WTC11 (cell line): ENCODE data around the gene PCSK9. TPM values are rescaled to one million over a fixed set of nuclear protein-coding genes. Genes with fewer than 3 reads are reported as not detected.

ENCODE experiments used
- ATAC-seq: fragments of 200-7000 bp; cut with Tn5 transposase; 2 replicates; pipeline ENCODE4 v1.10.0; 2021; ENCODE audit warnings: mild to moderate bottlenecking, moderate library complexity
- CTCF ChIA-PET: fragments of 300-600 bp; sonication (Branson Sonifier 250); formaldehyde crosslinking; loops from one replicate; lab custom pipeline; 2021; ENCODE audit warnings: antibody characterized with exemption; lab: Charles Lee
- POLR2A ChIA-PET: fragments of 350-600 bp; sonication (Branson Sonifier 250); formaldehyde crosslinking; loops from one replicate; lab custom pipeline; 2021; ENCODE audit warnings: antibody characterized with exemption; lab: Charles Lee
- DNase-seq: peaks from one replicate; pipeline ENCODE4 v3.0.0; 2021; ENCODE audit warnings: low spot score
- H3K27ac Mint-ChIP-seq: 2 replicates; pipeline ENCODE4 v1.8.0; 2021; ENCODE audit warnings: mixed read lengths
- H3K27me3 Mint-ChIP-seq: 2 replicates; pipeline ENCODE4 v1.8.0; 2021; ENCODE audit warnings: low read depth, mild to moderate bottlenecking, moderate library complexity, mixed read lengths
- H3K36me3 Mint-ChIP-seq: 2 replicates; pipeline ENCODE4 v1.8.0; 2021; ENCODE audit warnings: mixed read lengths
- H3K4me1 Mint-ChIP-seq: 2 replicates; pipeline ENCODE4 v1.8.0; 2022; ENCODE audit warnings: mixed read lengths
- H3K4me3 Mint-ChIP-seq: 2 replicates; pipeline ENCODE4 v1.8.0; 2021; ENCODE audit warnings: mild to moderate bottlenecking, moderate library complexity, mixed read lengths
- H3K9me3 Mint-ChIP-seq: 2 replicates; pipeline ENCODE4 v1.8.0; 2021; ENCODE audit warnings: mixed read lengths
- AFF4 ChIP-seq: sonication (generic); formaldehyde crosslinking; IDR thresholded peaks from 2 replicates; pipeline ENCODE4 v1.8.1; 2023; ENCODE audit warnings: mild to moderate bottlenecking, missing genetic modification reagents, borderline replicate concordance
- CREB1 ChIP-seq: sonication (generic); formaldehyde crosslinking; IDR thresholded peaks from 2 replicates; pipeline ENCODE4 v1.8.0; 2023; ENCODE audit warnings: mild to moderate bottlenecking, missing genetic modification reagents
- GABPB1 ChIP-seq: sonication (generic); formaldehyde crosslinking; IDR thresholded peaks from 2 replicates; pipeline ENCODE4 v1.8.1; 2023; ENCODE audit warnings: mild to moderate bottlenecking, missing genetic modification reagents
- GTF2I ChIP-seq: fragments of 250-450 bp; sonication (Bioruptor Pico); conservative IDR thresholded peaks from 2 replicates; pipeline ENCODE4 v1.4.0; 2021; ENCODE audit warnings: mild to moderate bottlenecking
- IRF1 ChIP-seq: sonication (generic); formaldehyde crosslinking; IDR thresholded peaks from 2 replicates; pipeline ENCODE4 v1.8.0; 2023; ENCODE audit warnings: missing genetic modification reagents
- KAT7 ChIP-seq: sonication (generic); formaldehyde crosslinking; IDR thresholded peaks from 2 replicates; pipeline ENCODE4 v1.8.1; 2023; ENCODE audit warnings: missing genetic modification reagents, mild to moderate bottlenecking, borderline replicate concordance
- MLX ChIP-seq: sonication (generic); formaldehyde crosslinking; IDR thresholded peaks from 2 replicates; pipeline ENCODE4 v1.8.1; 2023; ENCODE audit warnings: mild to moderate bottlenecking, missing genetic modification reagents, moderate library complexity
- MXD4 ChIP-seq: fragments of 250-450 bp; sonication (Bioruptor Pico); IDR thresholded peaks from 2 replicates; pipeline ENCODE4 v1.8.0; 2021; ENCODE audit warnings: mild to moderate bottlenecking, moderate library complexity, borderline replicate concordance
- NFATC4 ChIP-seq: fragments of 250-450 bp; sonication (Bioruptor Pico); IDR thresholded peaks from 2 replicates; pipeline ENCODE4 v1.9.0; 2021; ENCODE audit warnings: mild to moderate bottlenecking
- NFE2L1 ChIP-seq: sonication (generic); formaldehyde crosslinking; IDR thresholded peaks from 2 replicates; pipeline ENCODE4 v1.8.1; 2023; ENCODE audit warnings: missing genetic modification reagents
- NR2C2 ChIP-seq: sonication (generic); formaldehyde crosslinking; IDR thresholded peaks from 2 replicates; pipeline ENCODE4 v1.8.0; 2022; ENCODE audit warnings: mild to moderate bottlenecking, missing genetic modification reagents
- OVOL2 ChIP-seq: fragments of 250-450 bp; sonication (Bioruptor Pico); IDR thresholded peaks from 2 replicates; pipeline ENCODE4 v1.9.0; 2021; ENCODE audit warnings: mild to moderate bottlenecking, borderline replicate concordance
- PRRX2 ChIP-seq: fragments of 250-450 bp; sonication (Bioruptor Pico); IDR thresholded peaks from 2 replicates; pipeline ENCODE4 v1.8.0; 2021; ENCODE audit warnings: mild to moderate bottlenecking
- RELA ChIP-seq: sonication (generic); formaldehyde crosslinking; IDR thresholded peaks from 2 replicates; pipeline ENCODE4 v1.8.1; 2022; ENCODE audit warnings: missing genetic modification reagents, mild to moderate bottlenecking, borderline replicate concordance
- RORB ChIP-seq: fragments of 250-450 bp; sonication (Bioruptor Pico); IDR thresholded peaks from 2 replicates; pipeline ENCODE4 v1.9.0; 2021; ENCODE audit warnings: mild to moderate bottlenecking
- TEAD1 ChIP-seq: sonication (generic); formaldehyde crosslinking; IDR thresholded peaks from 2 replicates; pipeline ENCODE4 v1.8.0; 2022; ENCODE audit warnings: mild to moderate bottlenecking, missing genetic modification reagents
- TEAD4 ChIP-seq: sonication (generic); formaldehyde crosslinking; IDR thresholded peaks from 2 replicates; pipeline ENCODE4 v1.8.0; 2022; ENCODE audit warnings: mild to moderate bottlenecking, missing genetic modification reagents
- ZBTB21 ChIP-seq: sonication (generic); formaldehyde crosslinking; IDR thresholded peaks from 2 replicates; pipeline ENCODE4 v1.8.1; 2023; ENCODE audit warnings: mild to moderate bottlenecking, missing genetic modification reagents, borderline replicate concordance
- ZNF512 ChIP-seq: sonication (generic); formaldehyde crosslinking; IDR thresholded peaks from 2 replicates; pipeline ENCODE4 v1.8.1; 2022; ENCODE audit warnings: missing genetic modification reagents, borderline replicate concordance
- total RNA-seq: library from RNA; stranded (reverse); gene quantifications from 3 replicates; pipeline ENCODE4 v1.2.3, GENCODE V29; 2021
- TF ChIP-seq, protein P1 (sequence below): fragments of 250-450 bp; sonication (Bioruptor Pico); conservative IDR thresholded peaks from 2 replicates; pipeline ENCODE4 v1.9.0; 2021; ENCODE audit warnings: mild to moderate bottlenecking
- TF ChIP-seq, protein P2 (sequence below): sonication (generic); formaldehyde crosslinking; IDR thresholded peaks from 2 replicates; pipeline ENCODE4 v1.8.1; 2023; ENCODE audit warnings: mild to moderate bottlenecking, missing genetic modification reagents

PCSK9 gene
- total RNA-seq, 1 experiment from 2014 or later = 73.2 TPM

GRCh38 chr1:55055084-55055882 lies 15.9 kb downstream of the PCSK9 start (continued):
- TF ChIP-seq, protein P1, sequence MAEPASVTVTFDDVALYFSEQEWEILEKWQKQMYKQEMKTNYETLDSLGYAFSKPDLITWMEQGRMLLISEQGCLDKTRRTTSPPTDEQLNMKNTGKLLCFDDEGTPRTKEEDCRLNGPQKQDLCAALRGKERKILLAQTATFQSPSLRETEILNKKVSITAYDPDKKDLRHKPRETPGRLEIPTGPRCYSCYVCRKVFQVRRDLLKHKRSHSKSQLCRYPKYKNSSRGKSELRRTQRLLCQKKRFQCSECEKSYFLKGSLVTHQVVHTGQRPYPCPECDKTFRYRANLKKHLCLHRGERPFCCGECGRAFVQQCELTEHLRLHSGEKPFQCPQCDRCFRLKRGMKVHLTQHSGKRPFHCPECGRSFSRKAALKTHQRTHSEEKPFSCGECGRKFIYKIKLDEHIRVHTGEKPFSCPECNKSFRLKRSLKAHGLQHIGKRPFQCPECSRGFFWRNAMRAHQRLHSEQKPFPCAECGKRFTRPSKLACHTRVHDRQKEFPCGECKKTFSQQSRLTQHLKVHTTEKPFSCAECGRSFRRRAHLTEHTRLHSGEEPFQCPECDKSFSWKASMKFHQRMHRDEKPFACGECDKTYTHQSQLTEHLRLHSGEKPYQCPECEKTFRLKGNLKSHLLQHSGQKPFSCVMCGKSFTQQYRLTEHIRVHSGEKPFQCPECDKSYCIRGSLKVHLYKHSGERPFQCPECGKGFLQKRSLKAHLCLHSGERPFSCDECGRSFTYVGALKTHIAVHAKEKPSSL = no peak
- no peak for TF ChIP-seq TEAD1 (CRISPR knock-in tag)
- no peak for TF ChIP-seq NFATC4
- no peak for TF ChIP-seq OVOL2 (CRISPR knock-in tag)
- TF ChIP-seq IRF1 (CRISPR knock-in tag) = no peak

- Mint-ChIP-seq H3K9me3 (no peaks in the 10 kb centered on the region), H3K4me1 (no peaks in the 10 kb centered on the region), H3K4me3 (no peak overlapping the region), H3K36me3 (peaks cover 44% of the 10 kb centered on the region), H3K27ac (no peak overlapping the region), H3K27me3 (no peaks in the 10 kb centered on the region)
- TF ChIP-seq MXD4 (CRISPR knock-in tag) (no peak), NR2C2 (CRISPR knock-in tag) (no peak), NFE2L1 (no peak), RELA (no peak), AFF4 (no peak), KAT7 (no peak)
- ATAC-seq = no peak
- ChIA-PET CTCF (no interaction called here), POLR2A (no interaction called here)
- no peak for DNase-seq
Observed at GRCh38 chr1:55055951-55056631, 16.7 kb downstream of the PCSK9 start.

DNA sequence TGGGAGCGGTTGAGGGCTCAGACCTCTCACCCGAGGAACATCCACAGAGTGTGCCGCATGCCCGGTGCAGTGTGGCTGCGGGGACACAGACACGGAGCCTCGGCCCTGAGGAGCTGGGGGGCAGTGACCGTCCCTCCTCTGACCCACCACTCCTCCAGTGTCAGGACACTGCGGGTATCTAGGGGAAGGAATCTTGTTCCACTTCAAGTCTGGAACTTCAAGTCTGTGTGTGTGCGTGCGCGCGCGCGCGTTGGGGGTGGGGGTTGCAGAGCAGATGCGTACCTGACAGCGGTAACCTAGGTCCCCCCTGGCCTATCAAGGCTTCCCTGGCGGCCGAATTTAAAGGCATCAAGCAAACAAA lies 17.3 kb downstream of the PCSK9 start:
- no peak overlapping the region for H3K27ac Mint-ChIP-seq
- no peaks in the 10 kb centered on the region for H3K4me1 Mint-ChIP-seq
- H3K4me3 Mint-ChIP-seq = no peak overlapping the region
- peaks cover 40% of the 10 kb centered on the region for H3K36me3 Mint-ChIP-seq
- DNase-seq (no peak), ATAC-seq (no peak)
- TF ChIP-seq GTF2I (CRISPR knock-in tag) (no peak), TEAD1 (CRISPR knock-in tag) (no peak), CREB1 (no peak), ZBTB21 (CRISPR knock-in tag) (no peak), GABPB1 (CRISPR knock-in tag) (no peak), MLX (no peak), RORB (CRISPR knock-in tag) (no peak), TEAD4 (CRISPR knock-in tag) (no peak), KAT7 (no peak), PRRX2 (CRISPR knock-in tag) (no peak), ZNF512 (CRISPR knock-in tag) (no peak)
- TF ChIP-seq, protein P2, sequence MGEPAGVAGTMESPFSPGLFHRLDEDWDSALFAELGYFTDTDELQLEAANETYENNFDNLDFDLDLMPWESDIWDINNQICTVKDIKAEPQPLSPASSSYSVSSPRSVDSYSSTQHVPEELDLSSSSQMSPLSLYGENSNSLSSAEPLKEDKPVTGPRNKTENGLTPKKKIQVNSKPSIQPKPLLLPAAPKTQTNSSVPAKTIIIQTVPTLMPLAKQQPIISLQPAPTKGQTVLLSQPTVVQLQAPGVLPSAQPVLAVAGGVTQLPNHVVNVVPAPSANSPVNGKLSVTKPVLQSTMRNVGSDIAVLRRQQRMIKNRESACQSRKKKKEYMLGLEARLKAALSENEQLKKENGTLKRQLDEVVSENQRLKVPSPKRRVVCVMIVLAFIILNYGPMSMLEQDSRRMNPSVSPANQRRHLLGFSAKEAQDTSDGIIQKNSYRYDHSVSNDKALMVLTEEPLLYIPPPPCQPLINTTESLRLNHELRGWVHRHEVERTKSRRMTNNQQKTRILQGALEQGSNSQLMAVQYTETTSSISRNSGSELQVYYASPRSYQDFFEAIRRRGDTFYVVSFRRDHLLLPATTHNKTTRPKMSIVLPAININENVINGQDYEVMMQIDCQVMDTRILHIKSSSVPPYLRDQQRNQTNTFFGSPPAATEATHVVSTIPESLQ = no peak
- no peaks in the 10 kb centered on the region for H3K9me3 Mint-ChIP-seq
- POLR2A ChIA-PET = no interaction called here
- CTCF ChIA-PET = no interaction called here
- no peaks in the 10 kb centered on the region for H3K27me3 Mint-ChIP-seq
